ENCODE measurements around the gene DMAC2L. TPM values are rescaled to one million over a fixed set of nuclear protein-coding genes. Genes with fewer than 3 reads are reported as not detected.
A peak's percentile ranks its signal among the peaks of the same experiment; 100 is the strongest.
"Not testable (repeated sequence)": the region's sequence is repeated elsewhere in the genome, so short reads cannot be mapped to it uniquely, and the experiment has no call there.

DMAC2L gene
- polyA plus RNA-seq, 3 donors: 20.9 to 23.0 (median 21.7) TPM

DNA sequence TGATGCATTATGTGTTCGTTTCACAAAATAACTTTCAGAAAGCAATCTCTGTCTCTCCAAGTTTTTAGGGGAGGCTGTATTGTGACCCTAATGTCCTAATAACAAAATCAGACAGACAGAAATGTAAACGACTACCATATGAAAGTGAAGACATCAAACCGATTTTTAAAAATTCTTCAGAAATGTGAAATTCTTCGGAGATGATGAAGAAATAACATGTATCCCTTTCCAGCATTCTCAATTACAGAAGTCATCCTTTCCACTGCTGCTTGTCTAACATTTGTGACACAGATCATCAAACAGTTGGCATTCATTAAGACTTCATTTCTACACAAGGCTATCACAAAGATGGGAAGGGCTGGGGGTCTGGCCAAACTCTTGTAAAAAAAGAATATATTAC lies 41.0 kb downstream of the DMAC2L start:
- no peak for DNase-seq (ENCODE audit: low read depth in 3 of 3, low spot score in 2 of 3)

DNA sequence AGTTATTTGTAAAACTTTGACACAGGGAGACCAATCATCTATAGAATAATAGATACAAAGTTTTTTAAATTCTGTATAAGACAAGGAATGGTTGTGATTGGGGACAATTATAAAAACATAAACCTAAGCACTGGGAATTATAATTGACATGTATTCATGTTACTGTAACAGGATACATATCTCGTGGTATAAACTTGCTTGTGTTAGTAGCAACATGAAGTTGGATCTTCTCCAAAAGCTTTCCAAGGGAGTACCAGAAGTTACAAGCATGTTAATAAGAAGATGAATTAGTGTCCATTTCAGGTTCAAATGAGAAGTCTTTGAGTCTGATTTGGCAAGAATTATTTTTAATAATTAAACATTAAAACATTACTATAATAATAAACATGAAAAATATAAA lies 42.4 kb downstream of the DMAC2L start:
- DNase-seq (ENCODE audit: low read depth in 3 of 3, low spot score in 2 of 3): no peak

DNA sequence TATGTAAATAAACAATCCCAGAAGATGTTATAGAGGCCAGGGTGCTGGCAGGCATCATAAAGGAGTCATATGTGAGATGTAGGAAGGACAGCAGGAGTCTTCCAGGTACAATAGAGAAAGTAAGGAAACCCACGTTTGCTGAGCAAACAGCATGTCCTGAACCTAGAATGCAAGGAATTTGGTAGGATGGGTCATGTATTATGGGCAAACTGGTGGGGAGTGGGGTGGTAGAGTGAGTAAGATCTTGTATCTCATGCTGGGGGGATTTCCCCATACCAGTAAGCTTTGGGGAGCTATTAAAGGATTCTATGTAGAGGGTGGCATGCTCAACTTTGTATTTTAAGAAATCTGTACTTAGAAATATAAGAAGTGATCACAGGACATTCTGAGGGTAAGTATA lies 43.6 kb downstream of the DMAC2L start:
- no peak for DNase-seq (ENCODE audit: low read depth in 3 of 3, low spot score in 2 of 3)

DNA sequence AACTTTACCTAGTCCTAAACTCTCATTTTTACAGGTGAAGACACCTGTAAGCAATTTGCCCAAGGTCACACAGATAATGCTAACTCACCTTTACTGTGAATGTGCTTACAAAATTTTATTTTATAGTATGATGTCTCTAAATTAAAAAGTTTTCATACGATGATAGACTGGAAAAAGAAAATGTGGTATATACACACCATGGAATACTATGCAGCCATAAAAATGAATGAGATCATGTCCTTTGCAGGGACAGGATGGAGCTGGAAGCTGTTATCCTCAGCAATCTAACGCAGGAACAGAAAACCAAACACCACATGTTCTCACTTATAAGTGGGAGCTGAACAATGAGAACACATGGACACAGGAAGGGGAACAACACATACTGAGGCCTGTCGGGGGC lies 44.2 kb downstream of the DMAC2L start:
- not testable (repeated sequence) for DNase-seq (ENCODE audit: low read depth in 3 of 3, low spot score in 2 of 3)

DNA sequence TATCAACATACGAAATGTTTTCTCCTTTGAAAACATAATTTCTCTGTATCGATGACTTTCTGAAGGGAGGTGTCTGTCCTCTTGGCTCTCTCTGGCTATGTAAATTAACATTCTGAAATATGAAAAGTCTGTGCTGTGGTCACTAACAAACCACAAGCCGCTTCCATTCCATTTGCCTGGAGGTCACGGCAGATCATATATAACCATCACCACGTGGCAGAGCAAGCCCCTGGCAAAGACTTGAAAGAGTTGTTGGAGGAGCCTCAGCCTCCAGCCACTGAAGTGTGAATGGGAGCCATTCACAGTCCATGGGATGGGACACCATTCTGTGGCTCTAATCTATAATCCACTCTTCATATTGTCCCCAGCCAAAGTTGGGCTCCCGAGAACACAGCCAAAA lies 45.0 kb downstream of the DMAC2L start:
- DNase-seq (ENCODE audit: low read depth in 3 of 3, low spot score in 2 of 3): no peak

DNA sequence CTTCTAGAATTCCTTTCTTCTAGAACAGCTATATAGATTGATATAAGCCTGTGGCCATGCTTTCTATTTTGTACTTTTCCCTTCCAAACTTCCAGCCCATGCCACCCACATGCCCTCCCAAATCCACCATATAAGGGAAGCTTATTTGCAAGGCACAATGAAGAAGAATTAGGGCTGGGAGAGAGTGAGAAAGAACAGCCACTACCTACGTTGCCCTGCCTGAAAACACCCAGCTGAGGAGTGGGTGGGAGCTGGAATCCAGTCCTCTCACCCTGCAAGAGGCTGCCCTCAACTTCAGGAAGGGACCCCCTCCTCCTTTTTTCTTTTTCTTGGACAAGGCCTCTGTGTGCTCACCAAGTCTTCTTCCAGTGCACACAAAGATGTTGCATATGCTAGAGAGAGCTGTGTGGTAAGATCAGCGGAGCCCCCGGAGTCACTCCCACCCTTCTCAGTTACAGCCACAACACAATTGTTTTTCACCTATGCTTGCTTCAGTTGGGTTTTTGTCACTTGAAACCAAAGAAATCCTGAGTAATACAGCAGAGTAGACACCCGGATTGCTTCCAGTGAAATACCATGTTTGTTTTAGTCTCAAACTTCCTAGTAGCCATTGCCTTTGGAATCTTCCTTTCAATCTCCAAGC lies 45.8 kb downstream of the DMAC2L start:
- DNase-seq (ENCODE audit: low read depth in 3 of 3, low spot score in 2 of 3): peak in 1 of 3 donors; percentile 55

DNA sequence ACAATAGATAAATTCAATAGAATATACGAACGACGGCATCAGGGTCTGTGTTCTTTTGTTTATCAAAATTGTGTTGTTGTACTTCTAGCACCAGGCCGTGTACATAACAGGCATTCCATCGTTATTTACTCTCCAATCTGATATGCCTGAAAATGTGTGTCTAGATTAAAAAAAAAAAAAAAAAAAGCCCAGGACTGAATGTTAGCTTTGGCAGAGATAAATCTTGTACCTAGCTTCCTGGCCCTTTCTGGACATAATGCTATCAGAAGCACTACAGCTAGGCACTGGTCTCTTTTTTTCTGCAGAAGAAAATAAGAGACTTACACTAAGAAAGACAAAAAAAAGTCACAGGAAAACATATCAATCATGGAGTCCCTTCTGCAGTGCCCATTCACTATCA lies 47.5 kb downstream of the DMAC2L start:
- no peak for DNase-seq (ENCODE audit: low read depth in 3 of 3, low spot score in 2 of 3)

DNA sequence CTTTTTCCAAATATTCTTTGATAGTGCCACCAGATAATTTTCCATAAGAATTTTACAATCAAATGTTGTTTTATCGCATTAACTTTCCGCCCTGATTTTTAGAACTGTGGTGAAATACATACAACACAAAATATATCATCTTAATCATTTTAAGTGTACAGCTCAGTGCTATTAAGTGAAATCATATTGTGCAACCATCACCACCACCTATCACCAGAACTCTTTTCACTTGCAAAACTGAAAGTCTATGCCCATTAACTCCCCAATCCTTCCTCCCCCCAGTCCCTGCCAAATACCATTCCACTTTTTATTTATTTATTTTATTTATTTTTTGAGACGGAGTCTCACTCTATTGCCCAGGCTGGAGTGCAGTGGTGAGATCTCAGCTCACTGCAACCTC lies 48.0 kb downstream of the DMAC2L start:
- no peak for DNase-seq (ENCODE audit: low read depth in 3 of 3, low spot score in 2 of 3)

DNA sequence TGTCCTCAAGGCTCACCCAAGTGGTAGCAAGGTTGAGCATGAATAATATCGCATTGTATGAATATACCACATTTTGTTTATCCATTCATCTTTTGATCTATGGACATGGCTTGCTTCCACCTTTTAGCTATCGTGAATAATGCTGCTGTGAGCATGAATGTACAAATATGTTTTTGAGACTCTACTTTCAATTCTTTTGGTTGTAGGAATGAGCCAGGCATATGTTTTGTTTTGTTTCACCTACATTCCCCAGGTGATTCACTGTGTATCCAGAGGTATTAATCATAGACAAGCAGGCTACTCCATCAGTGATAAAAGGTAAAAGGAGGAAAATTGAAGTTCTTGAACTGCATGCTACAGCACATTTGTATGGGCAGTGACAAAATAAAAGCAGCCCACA lies 48.7 kb downstream of the DMAC2L start:
- DNase-seq (ENCODE audit: low read depth in 3 of 3, low spot score in 2 of 3): no peak

DNA sequence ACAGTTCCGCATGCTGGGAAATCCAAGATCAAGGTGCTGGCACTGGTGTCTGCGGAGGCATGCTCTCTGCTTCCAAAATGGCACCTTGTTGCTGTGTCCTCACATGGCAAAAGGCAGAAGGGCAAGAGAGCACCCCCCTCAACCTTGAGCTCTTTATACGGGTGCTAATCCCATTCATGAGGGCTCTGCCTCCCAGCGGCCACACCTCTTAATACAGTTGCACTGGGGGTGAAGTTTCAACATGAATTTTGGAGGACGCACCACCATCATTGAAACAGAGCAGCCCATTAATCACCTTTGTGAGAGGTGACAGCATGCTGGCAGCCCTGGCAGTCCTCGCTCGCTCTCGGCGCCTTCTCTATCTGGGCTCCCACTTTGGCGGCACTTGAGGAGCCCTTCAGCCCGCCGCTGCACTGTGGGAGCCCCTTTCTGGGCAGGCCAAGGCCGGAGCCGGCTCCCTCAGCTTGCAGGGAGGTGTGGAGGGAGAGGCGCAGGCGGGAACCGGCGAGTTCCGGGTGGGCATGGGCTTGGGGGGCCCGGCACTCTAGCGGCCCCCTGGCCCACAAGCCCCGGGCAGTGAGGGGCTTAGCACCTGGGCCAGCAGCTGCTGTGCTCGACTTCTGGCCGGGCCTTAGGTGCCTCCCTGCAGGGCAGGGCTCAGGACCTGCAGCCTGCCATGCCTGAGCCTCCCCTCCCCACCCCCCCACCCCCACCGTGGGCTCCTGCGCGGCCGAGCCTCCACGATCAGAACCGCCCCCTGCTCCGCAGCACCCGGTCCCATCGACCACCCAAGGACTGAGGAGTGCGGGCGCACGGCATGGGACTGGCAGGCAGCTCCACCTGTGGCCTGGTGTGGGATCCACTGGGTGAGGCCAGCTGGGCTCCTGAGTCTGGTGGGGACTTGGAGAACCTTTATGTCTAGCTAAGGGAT lies 49.6 kb downstream of the DMAC2L start:
- DNase-seq (ENCODE audit: low read depth in 3 of 3, low spot score in 2 of 3): not testable (repeated sequence)

DNA sequence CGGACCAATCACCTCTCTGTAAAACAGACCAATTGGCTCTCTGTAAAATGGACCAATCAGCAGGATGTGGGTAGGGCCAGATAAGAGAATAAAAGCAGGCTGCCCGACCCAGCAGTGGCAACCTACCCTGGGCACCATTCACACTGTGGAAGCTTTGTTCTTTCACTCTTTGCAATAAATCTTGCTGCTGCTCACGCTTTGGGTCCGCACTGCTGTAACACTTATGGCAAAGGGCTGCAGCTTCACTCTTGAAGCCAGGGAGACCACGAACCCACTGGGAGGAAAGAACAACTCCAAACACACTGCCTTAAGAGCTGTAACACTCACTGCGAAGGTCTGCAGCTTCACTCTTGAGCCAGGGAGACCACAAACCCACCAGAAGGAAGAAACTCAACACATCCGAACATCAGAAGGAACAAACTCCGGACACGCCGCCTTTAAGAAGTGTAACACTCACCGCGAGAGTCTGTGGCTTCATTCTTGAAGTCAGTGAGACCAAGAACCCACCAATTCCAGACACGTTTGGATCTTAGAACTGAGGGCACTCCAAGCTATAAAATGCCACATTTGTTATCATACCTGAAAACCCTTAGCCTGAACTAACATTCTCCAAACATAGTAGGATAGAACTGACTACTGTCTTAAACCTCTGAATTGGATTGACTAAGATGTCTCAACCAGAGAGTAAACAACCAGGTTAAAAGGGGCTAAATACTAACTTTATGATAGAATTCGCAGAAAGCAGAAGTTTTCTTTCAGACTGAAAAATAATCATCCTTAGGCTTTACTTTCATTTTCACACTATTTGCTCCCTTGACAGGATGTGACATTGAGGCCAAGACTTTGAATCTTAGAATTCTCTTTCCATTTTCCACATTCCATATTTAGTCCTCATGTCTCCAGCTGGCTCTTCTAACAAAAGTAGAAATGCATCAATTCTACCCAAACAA lies 50.9 kb downstream of the DMAC2L start:
- no peak for DNase-seq (ENCODE audit: low read depth in 3 of 3, low spot score in 2 of 3)

DNA sequence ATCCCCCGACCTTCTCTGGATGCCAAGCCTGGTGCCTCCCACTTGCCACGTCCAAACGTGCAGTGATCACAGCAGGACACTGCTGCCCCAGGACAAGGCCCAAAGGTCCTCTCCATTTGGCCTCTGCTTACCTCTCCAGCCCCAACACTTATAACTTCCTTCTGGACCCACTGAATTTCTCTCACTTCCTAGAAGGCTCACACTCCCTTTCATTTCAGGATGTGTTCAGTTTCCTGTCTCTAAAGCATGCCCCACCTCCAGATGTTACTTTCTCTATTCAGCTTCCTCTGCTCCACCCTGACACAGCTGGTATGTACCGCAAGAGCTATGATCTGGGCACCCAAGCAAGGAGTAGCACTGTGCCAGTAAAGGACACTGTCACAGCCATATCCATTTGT lies 51.6 kb downstream of the DMAC2L start:
- DNase-seq (ENCODE audit: low read depth in 3 of 3, low spot score in 2 of 3): no peak

DNA sequence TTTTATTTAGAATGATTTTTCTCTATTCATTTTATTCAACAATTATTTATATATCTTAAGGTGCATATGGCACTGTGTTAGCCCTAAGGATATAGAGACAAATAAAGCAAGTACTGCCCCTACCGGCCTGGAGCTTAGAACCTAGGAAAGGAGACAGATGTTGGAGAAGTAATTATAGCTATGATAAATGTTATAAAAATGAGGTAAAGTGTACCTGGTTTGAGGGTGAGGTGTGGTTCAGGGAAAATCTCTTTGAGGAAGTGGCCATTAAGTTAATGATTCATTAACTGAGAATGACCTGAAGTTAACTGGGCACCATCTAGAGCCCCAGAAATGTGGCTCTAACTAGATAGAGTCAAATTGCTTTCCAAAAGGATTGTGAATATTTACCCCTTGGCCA lies 52.7 kb downstream of the DMAC2L start:
- no peak for DNase-seq (ENCODE audit: low read depth in 3 of 3, low spot score in 2 of 3)

DNA sequence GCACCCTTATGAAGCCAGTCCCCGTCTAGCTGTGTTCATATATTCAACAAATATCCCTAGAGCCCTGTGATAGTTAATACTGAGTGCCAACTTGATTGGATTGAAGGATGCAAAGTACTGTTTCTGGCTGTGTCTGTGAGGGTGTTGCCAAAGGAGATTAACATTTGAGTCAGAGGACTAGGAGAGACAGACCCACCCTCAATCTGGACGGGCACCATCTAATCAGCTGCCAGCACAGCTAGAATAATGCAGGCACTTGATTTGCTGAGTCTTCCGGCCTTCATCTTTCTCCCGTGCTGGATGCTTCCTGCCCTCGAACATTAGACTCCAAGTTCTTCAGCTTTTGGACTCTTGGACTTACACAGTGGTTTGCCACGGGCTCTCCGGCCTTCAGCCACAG lies 53.4 kb downstream of the DMAC2L start:
- DNase-seq (ENCODE audit: low read depth in 3 of 3, low spot score in 2 of 3): not testable (repeated sequence)

DNA sequence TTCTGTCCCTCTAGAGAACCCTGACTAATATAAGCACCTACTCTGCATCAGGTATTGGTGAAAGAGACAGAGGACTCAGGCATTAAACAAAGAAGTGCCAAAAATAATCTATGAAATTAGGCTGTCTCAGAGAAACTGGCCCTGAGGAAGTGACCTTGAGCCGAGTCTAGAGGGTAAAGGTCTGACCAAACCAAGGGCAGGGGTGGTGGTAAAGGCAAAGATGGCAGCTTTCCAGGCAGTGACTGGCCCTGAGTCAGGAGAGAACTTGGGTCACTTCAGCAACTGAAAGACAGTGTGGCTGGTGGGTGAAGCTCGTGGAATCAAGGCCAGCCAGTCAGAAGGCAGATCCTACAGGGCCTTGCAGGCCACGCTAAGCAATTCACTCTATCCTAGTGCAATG lies 54.0 kb downstream of the DMAC2L start:
- no peak for DNase-seq (ENCODE audit: low read depth in 3 of 3, low spot score in 2 of 3)

DNA sequence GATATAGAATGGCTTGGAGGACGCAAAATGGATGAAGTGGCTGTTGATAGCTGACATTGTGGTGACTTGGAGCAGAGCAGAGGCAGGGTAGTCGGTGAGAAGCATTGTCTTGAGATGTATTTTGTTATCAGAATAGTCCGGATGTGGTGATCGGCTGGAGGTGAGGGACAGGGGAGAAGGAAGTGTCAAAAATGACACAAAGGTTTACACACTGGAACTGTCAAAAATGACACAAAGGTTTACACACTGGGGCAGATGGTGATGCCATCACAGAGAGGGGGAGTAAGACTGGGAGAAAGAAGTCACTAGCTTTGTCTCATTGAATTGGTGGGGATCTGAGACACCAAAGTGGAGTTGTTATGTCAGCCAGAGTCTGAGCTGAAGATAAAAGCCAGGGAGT lies 54.5 kb downstream of the DMAC2L start:
- DNase-seq (ENCODE audit: low read depth in 3 of 3, low spot score in 2 of 3): no peak

DNA sequence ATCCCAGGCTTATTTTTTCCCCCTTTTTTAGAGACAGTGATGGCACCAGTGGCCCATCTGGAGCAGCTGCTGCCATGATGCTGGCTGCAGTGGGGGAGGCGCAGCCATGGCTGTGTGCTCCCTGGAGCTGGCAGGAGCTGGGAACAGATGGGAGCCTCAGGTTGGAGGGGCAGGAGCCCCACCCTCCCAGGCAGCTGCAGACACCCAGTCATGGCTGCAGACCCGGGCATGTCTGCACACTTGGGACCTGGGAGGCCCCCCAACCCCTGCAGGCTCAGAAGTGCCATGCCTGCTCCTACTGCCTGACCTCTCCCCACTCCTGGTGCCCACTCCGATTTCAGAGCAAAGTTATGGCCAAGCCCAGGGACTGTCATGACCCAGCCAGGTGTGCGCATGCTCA lies 59.4 kb downstream of the DMAC2L start:
- no peak for DNase-seq (ENCODE audit: low read depth in 3 of 3, low spot score in 2 of 3)

DNA sequence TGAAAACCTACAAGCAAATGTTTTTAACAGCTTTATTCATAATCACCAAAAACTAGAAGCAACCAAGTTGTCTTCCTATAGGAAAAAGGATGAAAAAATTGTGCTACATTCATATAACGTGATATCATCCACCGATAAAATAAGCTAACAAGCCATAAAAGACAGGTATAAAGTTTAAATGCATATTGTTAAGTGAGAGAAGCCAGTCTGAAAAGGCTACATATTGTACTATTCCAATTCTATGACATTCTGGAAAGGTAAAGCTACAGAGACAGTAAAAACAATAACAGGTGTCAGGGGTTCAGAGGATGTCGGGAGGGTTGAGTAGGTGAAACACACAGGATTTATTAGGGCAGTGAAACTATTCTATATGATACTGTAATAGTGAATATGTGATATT lies 61.8 kb downstream of the DMAC2L start:
- DNase-seq (ENCODE audit: low read depth in 3 of 3, low spot score in 2 of 3): no peak

DNA sequence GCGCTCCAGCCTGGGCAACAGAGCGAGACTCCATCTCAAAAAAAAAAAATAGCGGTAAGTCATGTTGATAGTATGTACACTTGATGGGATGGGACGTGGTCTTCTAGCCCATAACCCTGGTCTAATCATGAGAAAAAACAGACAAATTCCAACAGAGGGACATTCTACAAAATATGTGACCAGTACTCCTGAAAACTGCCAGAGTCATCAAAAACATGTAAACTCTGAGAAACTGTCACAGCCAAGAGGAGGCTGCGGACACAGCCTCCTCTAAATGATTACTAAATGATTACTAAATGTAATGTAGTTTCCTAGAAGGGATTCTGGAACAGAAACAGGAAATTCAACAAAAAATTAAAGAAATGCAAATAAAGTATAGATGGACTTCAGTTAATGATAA lies 63.6 kb downstream of the DMAC2L start:
- no peak for DNase-seq (ENCODE audit: low read depth in 3 of 3, low spot score in 2 of 3)
